Fibroblast of the aortic adventitia (primary cell): ENCODE measurements around the gene FAM3B. TPM values are rescaled to one million over a fixed set of nuclear protein-coding genes. Genes with fewer than 3 reads are reported as not detected.

Source experiments
- DNase-seq: peaks from one replicate; pipeline ENCODE4 v3.0.0-alpha.2; 2010; ENCODE audit warnings: low read depth
- H3K4me3 ChIP-seq: 2 replicates; pipeline ENCODE4 v1.5.1; 2011; ENCODE audit warnings: low read depth, mild to moderate bottlenecking, control low read depth, low read length, moderate library complexity
- CTCF ChIP-seq: IDR thresholded peaks from 2 replicates; pipeline ENCODE4 v1.5.1; 2011; ENCODE audit warnings: mild to moderate bottlenecking, low read length, control low read depth, inconsistent platforms; ENCODE audit not compliant: insufficient read depth
- total RNA-seq: library from RNA; depleted of rRNA; stranded (reverse); fragments of >200 nt; gene quantifications from 2 replicates; pipeline ENCODE4 v1.2.3, GENCODE V29; 2012; ENCODE audit warnings: low replicate concordance

FAM3B gene
- total RNA-seq, 1 donor = not detected

DNA sequence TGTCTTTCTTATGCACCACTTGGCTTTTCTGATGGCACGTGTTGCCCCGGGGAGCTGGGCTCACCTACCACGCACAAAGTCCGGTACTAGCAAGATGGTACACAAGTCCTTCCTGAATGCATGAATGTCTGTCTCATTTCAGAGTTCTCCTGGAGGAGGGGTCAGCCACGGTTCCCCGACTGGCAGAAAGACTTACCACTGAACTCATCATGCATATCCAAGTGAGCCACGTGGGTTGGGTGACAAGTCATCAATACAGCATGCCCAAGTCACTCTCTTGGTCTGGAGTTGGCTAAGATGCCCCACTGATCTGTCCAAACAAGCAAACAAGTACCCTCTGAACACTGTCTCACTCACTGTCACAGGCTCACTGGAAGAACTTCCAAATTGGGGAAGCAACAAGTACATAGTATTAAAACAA is 80.9 kb downstream of the FAM3B start:
- no peak overlapping the region for H3K4me3 ChIP-seq
- TF ChIP-seq CTCF = no peak
- no peak for DNase-seq

DNA sequence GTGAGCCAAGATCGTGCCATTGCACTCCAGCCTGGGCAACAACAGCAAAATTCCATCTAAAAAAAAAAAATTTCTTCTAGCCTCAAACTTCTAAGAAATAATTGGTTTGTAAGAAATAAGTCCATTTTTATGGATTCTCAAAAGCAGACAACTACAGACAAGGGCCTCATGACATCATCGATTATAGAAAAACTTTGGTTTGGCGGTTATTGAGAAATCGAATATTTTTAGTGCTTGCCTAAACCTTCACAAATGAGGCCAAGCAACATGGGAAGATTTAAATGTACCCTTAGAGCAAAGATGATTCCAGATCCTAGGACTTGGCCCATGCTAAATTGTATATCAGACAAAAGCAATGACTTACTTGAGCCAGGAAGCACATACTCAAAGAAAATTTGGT is 81.7 kb downstream of the FAM3B start:
- no peak for DNase-seq
- H3K4me3 ChIP-seq = no peak overlapping the region
- TF ChIP-seq CTCF = no peak

DNA sequence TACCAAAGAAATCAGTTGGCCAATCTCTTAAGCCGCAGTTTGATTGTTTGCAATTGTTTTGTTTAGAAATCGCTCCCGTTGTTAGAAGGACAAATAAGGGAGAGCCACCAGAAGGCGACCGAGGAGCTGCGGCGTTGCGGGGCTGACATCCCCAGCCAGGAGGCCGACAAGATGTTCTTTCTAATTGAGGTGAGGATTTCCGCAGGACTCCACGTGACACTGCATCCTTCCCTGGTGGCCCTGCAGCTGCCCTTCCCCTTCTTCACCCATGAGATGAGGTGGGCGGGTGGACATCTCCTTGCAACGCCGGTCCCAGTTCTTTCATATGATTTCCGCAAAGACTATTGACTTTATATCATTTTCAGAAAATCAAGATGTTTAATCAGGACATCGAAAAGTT is 82.2 kb downstream of the FAM3B start:
- no peak for DNase-seq
- TF ChIP-seq CTCF = no peak
- H3K4me3 ChIP-seq = no peak overlapping the region

GRCh38 chr21:41399246-41399800 is 82.7 kb downstream of the FAM3B start:
- H3K4me3 ChIP-seq = no peak overlapping the region
- no peak for TF ChIP-seq CTCF
- no peak for DNase-seq

DNA sequence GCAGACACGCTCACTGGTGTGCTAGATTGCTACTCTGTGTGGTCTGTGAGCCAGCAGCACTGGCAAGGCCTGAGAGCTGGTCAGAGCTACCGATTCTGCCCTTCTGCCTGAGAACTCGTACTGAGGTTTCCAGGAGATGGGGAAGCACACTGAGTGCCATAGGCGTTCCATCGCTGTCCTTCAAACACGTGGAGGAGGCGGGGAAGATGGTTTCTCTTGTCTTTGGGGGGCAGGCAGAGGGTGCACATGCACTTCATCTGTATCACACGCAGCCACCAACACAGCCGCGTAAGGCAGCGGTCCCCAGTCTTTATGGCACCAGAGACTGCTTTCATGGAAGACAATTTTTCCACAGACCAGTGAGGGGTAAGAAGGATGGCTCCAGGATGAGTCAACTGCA is 85.6 kb downstream of the FAM3B start:
- DNase-seq = no peak
- TF ChIP-seq CTCF = no peak

DNA sequence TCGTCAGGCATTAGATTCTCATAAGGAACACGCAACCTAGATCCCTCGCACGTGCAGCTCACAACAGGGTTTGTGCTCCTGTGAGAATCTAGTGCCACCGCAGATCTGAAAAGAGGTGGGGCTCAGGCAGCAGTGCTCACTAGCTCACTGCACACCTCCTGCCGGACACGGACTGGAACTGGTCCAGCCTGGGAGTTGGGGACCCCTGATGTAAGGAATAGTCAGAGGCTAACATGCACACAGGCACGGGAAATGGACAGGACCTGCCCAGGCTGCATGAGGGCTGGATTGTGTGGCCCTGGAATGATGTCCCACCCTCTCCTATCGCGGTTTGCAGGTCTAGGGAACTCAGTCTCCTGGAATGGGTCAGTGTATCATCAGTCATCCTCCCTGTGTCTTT is 86.2 kb downstream of the FAM3B start:
- TF ChIP-seq CTCF = no peak
- no peak for DNase-seq
- H3K4me3 ChIP-seq = no peak overlapping the region

More for the DNA sequence above, 85.6 kb downstream of the FAM3B start:
- H3K4me3 ChIP-seq = no peak overlapping the region

DNA sequence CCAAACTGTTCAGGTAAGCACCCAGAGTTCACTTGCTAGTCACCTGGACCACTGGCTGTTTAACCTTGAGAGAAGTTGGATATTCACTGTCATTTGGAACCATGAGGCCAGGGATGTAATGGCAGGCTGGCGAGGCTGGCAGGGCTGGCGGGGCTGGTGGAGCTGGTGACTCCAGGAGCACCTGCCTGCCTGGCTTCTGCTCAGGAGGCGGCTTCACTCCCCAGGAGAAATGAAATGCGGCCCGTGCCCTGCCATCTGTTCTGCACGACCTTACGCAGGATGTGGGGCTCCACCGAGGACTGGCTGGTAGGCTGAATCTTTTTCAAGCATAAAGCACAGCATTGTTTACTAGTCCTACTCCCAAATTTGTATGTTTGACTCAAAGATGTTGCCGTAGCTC is 86.7 kb downstream of the FAM3B start:
- no peak overlapping the region for H3K4me3 ChIP-seq
- no peak for DNase-seq
- no peak for TF ChIP-seq CTCF
